IMR-90 (cell line): ENCODE data around the gene DCDC1. TPM values are rescaled to one million over a fixed set of nuclear protein-coding genes. Genes with fewer than 3 reads are reported as not detected.

Experiments
- ATAC-seq: fragments of 200-7000 bp; cut with Tn5 transposase; 2 replicates; pipeline ENCODE4 v1.9.1; 2020; ENCODE audit warnings: low read depth, mild to moderate bottlenecking, moderate library complexity
- BruUV-seq: library from RNA; stranded (reverse); fragments of 400-500 nt; replicated peaks from 2 replicates; lab custom pipeline; 2021; lab: Mats Ljungman, UMichigan
- CTCF ChIA-PET: fragments of 300-600 bp; formaldehyde crosslinking; extraction: SDS; loops from one replicate; lab custom pipeline; 2021; ENCODE audit warnings: antibody characterized with exemption; lab: Yijun Ruan, JAX
- POLR2A ChIA-PET: fragments of 300-600 bp; sonication (Branson Sonifier 250); formaldehyde crosslinking; loops from one replicate; lab custom pipeline; 2022; ENCODE audit warnings: antibody characterized with exemption; ENCODE audit not compliant: unreplicated experiment; lab: Charles Lee
- DNase-seq: peaks from one replicate; pipeline ENCODE4 v3.0.0; 2013
- H2AFZ ChIP-seq: replicated peaks from 2 replicates; pipeline ENCODE3; 2013; ENCODE audit warnings: low read length, mild to moderate bottlenecking; ENCODE audit not compliant: poor library complexity
- H2AK5ac ChIP-seq: 2 replicates; pipeline ENCODE4 v1.6.1; 2013; ENCODE audit warnings: low read depth, low read length, inconsistent platforms
- H2AK9ac ChIP-seq: replicated peaks from 2 replicates; pipeline ENCODE3; 2013; ENCODE audit warnings: mild to moderate bottlenecking, low read depth, low read length, moderate library complexity; ENCODE audit not compliant: poor library complexity
- H2BK120ac ChIP-seq: 2 replicates; pipeline ENCODE4 v1.6.1; 2013; ENCODE audit warnings: low read depth, low read length, inconsistent platforms
- H2BK15ac ChIP-seq: 3 replicates; pipeline ENCODE4 v1.6.1; 2013; ENCODE audit warnings: low read depth, low read length, inconsistent platforms
- H2BK20ac ChIP-seq: 2 replicates; pipeline ENCODE4 v1.6.1; 2013; ENCODE audit warnings: low read depth, mild to moderate bottlenecking, inconsistent platforms, low read length, moderate library complexity
- H2BK5ac ChIP-seq: 2 replicates; pipeline ENCODE4 v1.6.1; 2013; ENCODE audit warnings: mild to moderate bottlenecking, low read depth, low read length, inconsistent platforms; ENCODE audit not compliant: poor library complexity, severe bottlenecking
- H3K14ac ChIP-seq: replicated peaks from 2 replicates; pipeline ENCODE4 v1.6.1; 2013; ENCODE audit warnings: low read depth, low read length, inconsistent platforms
- H3K18ac ChIP-seq: 2 replicates; pipeline ENCODE4 v1.6.1; 2013; ENCODE audit warnings: low read depth, low read length, control low read depth
- H3K23ac ChIP-seq: 2 replicates; pipeline ENCODE4 v1.6.1; 2013; ENCODE audit warnings: low read depth, low read length, inconsistent platforms
- H3K27ac ChIP-seq: 2 replicates; pipeline ENCODE4 v1.5.1; 2013; ENCODE audit warnings: mild to moderate bottlenecking, control low read depth, low read length; ENCODE audit not compliant: insufficient read depth
- H3K27me3 ChIP-seq: 2 replicates; pipeline ENCODE4 v1.6.1; 2013; ENCODE audit warnings: low read length; ENCODE audit not compliant: control insufficient read depth, insufficient read depth
- H3K36me3 ChIP-seq: 2 replicates; pipeline ENCODE4 v1.6.1; 2013; ENCODE audit warnings: low read length, mixed read lengths; ENCODE audit not compliant: control insufficient read depth, insufficient read depth
- H3K4ac ChIP-seq: 2 replicates; pipeline ENCODE4 v1.6.1; 2013; ENCODE audit warnings: low read depth, low read length, inconsistent platforms
- H3K4me1 ChIP-seq: 2 replicates; pipeline ENCODE4 v1.6.1; 2013; ENCODE audit warnings: low read length, mixed read lengths; ENCODE audit not compliant: control insufficient read depth, insufficient read depth
- H3K4me2 ChIP-seq: 2 replicates; pipeline ENCODE4 v1.6.1; 2013; ENCODE audit warnings: low read depth, mild to moderate bottlenecking, control low read depth, low read length, moderate library complexity
- H3K4me3 ChIP-seq: 2 replicates; pipeline ENCODE4 v1.5.1; 2013; ENCODE audit warnings: low read depth, mild to moderate bottlenecking, control low read depth, low read length, moderate library complexity; ENCODE audit not compliant: insufficient read depth
- H3K56ac ChIP-seq: 2 replicates; pipeline ENCODE4 v1.6.1; 2013; ENCODE audit warnings: low read length, inconsistent platforms; ENCODE audit not compliant: insufficient read depth; ENCODE audit errors: extremely low read depth
- H3K79me1 ChIP-seq, 2 experiments: 2 replicates each; pipeline ENCODE4 v1.6.1; 2013; ENCODE audit warnings: low read length in 2 of 2, inconsistent platforms in 1 of 2, low read depth in 1 of 2
- H3K9ac ChIP-seq: 2 replicates; pipeline ENCODE4 v1.6.1; 2013; ENCODE audit warnings: low read depth, low read length, control low read depth
- H3K9me1 ChIP-seq: 2 replicates; pipeline ENCODE4 v1.6.1; 2013; ENCODE audit warnings: low read length, inconsistent platforms; ENCODE audit not compliant: insufficient read depth
- H3K9me3 ChIP-seq: 2 replicates; pipeline ENCODE4 v1.6.1; 2013; ENCODE audit warnings: low read length; ENCODE audit not compliant: control insufficient read depth, insufficient read depth
- H4K20me1 ChIP-seq: 2 replicates; pipeline ENCODE4 v1.6.1; 2013; ENCODE audit warnings: low read length, inconsistent platforms; ENCODE audit not compliant: insufficient read depth
- H4K5ac ChIP-seq: 2 replicates; pipeline ENCODE4 v1.6.1; 2013; ENCODE audit warnings: mild to moderate bottlenecking, low read depth, low read length, control low read depth
- H4K8ac ChIP-seq, 2 experiments: 2 replicates each; pipeline ENCODE4 v1.6.1; 2013; ENCODE audit warnings: low read depth in 2 of 2, low read length in 2 of 2, control low read depth in 1 of 2, inconsistent platforms in 1 of 2
- H4K91ac ChIP-seq: 2 replicates; pipeline ENCODE4 v1.6.1; 2013; ENCODE audit warnings: low read depth, low read length, inconsistent platforms; ENCODE audit not compliant: insufficient read depth
- BHLHE40 ChIP-seq: fragments of 150-350 bp; IDR thresholded peaks from 2 replicates; pipeline ENCODE4 v1.6.1; 2016; ENCODE audit warnings: mild to moderate bottlenecking, low read depth, low read length
- CEBPB ChIP-seq: IDR thresholded peaks from 2 replicates; pipeline ENCODE4 v1.6.1; 2012; ENCODE audit warnings: low read depth, low read length, improper control_type of control experiment
- CHD1 ChIP-seq: IDR thresholded peaks from 2 replicates; pipeline ENCODE4 v1.6.1; 2012; ENCODE audit warnings: low read depth, low read length, improper control_type of control experiment
- ELK1 ChIP-seq: fragments of 150-350 bp; IDR thresholded peaks from 2 replicates; pipeline ENCODE4 v1.6.1; 2016; ENCODE audit warnings: low read depth, mild to moderate bottlenecking, low read length, moderate library complexity, borderline replicate concordance
- FOS ChIP-seq: fragments of 150-350 bp; IDR thresholded peaks from 2 replicates; pipeline ENCODE4 v1.6.1; 2016; ENCODE audit warnings: low read depth, low read length
- MAFK ChIP-seq: IDR thresholded peaks from 2 replicates; pipeline ENCODE4 v1.6.1; 2012; ENCODE audit warnings: low read depth, low read length, improper control_type of control experiment
- MAZ ChIP-seq: IDR thresholded peaks from 2 replicates; pipeline ENCODE4 v1.6.1; 2012; ENCODE audit warnings: low read depth, mild to moderate bottlenecking, low read length, improper control_type of control experiment, moderate library complexity, borderline replicate concordance
- MXI1 ChIP-seq: IDR thresholded peaks from 2 replicates; pipeline ENCODE4 v1.6.1; 2012; ENCODE audit warnings: low read depth, mild to moderate bottlenecking, low read length, moderate library complexity, borderline replicate concordance
- NFE2L2 ChIP-seq: fragments of 150-350 bp; IDR thresholded peaks from 2 replicates; pipeline ENCODE4 v1.6.1; 2016; ENCODE audit warnings: low read depth, mild to moderate bottlenecking, low read length
- RAD21 ChIP-seq: IDR thresholded peaks from 2 replicates; pipeline ENCODE4 v1.6.1; 2012; ENCODE audit warnings: low read length, improper control_type of control experiment
- WGBS, 2 experiments: methylation state at CpG; one replicate each; pipeline versions ENCODE4 v1.1.5 to v1.1.7; 2013; ENCODE audit warnings: missing lambda C conversion rate in 2 of 2; ENCODE audit not compliant: insufficient read length in 1 of 2; ENCODE audit errors: extremely low coverage in 2 of 2; 5-methylcytosine and 5-hydroxymethylcytosine counted together
- dilution Hi-C: fragments of 300-500 bp; cut with HindIII; formaldehyde crosslinking; loops from one replicate; pipeline ENCODE4 v1.14.3; 2018; ENCODE audit warnings: low sequenced_read_pairs; ENCODE audit not compliant: unreplicated experiment
- in situ Hi-C: fragments of 300-500 bp; cut with MboI; formaldehyde crosslinking; loops from 3 replicates; pipeline ENCODE4 v1.14.3; 2019; ENCODE audit warnings: low sequenced_read_pairs, inconsistent platforms, mixed read lengths
- intact Hi-C: fragments of 100-400 bp; cut with micrococcal nuclease; formaldehyde crosslinking; loops from 2 replicates; pipeline ENCODE4 v1.10.0; 2022
- polyA plus RNA-seq, 3 experiments: library from polyadenylated mRNA; depleted of rRNA; stranded (reverse); fragments of >200 nt; gene quantifications; 2 replicates each; pipeline ENCODE4 v1.2.3, GENCODE V29; 2012; ENCODE audit warnings: low replicate concordance in 1 of 3
- total RNA-seq: library from RNA; depleted of rRNA; stranded (reverse); fragments of >200 nt; gene quantifications from 2 replicates; pipeline ENCODE4 v1.2.3, GENCODE V29; 2012
- TF ChIP-seq, protein P1 (sequence below): fragments of 150-350 bp; IDR thresholded peaks from 2 replicates; pipeline ENCODE4 v1.6.1; 2017; ENCODE audit warnings: mild to moderate bottlenecking, antibody characterized with exemption, low read length, low read depth

The DCDC1 gene
- total and polyA plus RNA-seq, 2 of the 4 experiments (the other 2 are of a cell fraction), result not detected

GRCh38 chr11:30860146-30860545 lies 509.4 kb downstream of the DCDC1 start:
- Histone ChIP-seq H2BK15ac (no peak overlapping the region), H4K91ac (no peak overlapping the region), H2AFZ (no peak overlapping the region), H2BK20ac (no peak overlapping the region), H3K9ac (no peak overlapping the region), H2AK9ac (no peak overlapping the region), H3K79me1 (no peaks in the 10 kb centered on the region), H3K56ac (no peak overlapping the region), H3K4me2 (no peak overlapping the region), H2BK5ac (no peak overlapping the region), H3K18ac (no peak overlapping the region), H3K36me3 (no peaks in the 10 kb centered on the region), H3K9me3 (no peaks in the 10 kb centered on the region), H2BK120ac (no peak overlapping the region), H4K5ac (no peak overlapping the region), H3K27ac (no peak overlapping the region), H3K23ac (no peak overlapping the region), H2AK5ac (no peak overlapping the region), H3K14ac (no peak overlapping the region), H4K20me1 (no peaks in the 10 kb centered on the region), H4K8ac (no peak overlapping the region), H3K4me3 (no peak overlapping the region), H3K9me1 (no peaks in the 10 kb centered on the region), H3K4me1 (no peaks in the 10 kb centered on the region), H3K4ac (no peak overlapping the region), H3K27me3 (no peaks in the 10 kb centered on the region)
- BruUV-seq, result no TSS peak
- ChIA-PET POLR2A (no interaction called here), CTCF (no interaction called here)
- ATAC-seq, result no peak
- dilution Hi-C loops (no loop called here), in situ Hi-C loops (no loop called here), intact Hi-C loops (no loop called here)
- DNase-seq, result no peak
- WGBS, 2 experiments, result no CpG with 5 or more reads among the region's 2 CpGs
- TF ChIP-seq CEBPB (no peak), FOS (no peak), ELK1 (no peak), BHLHE40 (no peak), NFE2L2 (no peak), MAFK (no peak), MXI1 (no peak), MAZ (no peak), CHD1 (no peak), RAD21 (no peak)
- TF ChIP-seq, protein P1, sequence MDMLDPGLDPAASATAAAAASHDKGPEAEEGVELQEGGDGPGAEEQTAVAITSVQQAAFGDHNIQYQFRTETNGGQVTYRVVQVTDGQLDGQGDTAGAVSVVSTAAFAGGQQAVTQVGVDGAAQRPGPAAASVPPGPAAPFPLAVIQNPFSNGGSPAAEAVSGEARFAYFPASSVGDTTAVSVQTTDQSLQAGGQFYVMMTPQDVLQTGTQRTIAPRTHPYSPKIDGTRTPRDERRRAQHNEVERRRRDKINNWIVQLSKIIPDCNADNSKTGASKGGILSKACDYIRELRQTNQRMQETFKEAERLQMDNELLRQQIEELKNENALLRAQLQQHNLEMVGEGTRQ, result no peak
